ENCODE data around the gene TMEM86B. TPM values are rescaled to one million over a fixed set of nuclear protein-coding genes. Genes with fewer than 3 reads are reported as not detected.
"Not testable (repeated sequence)": the region's sequence is repeated elsewhere in the genome, so short reads cannot be mapped to it uniquely, and the experiment has no call there.

TMEM86B gene
- total RNA-seq, 1 donor from 2014 or later, result 1.8 TPM

- ATAC-seq, result no peak
Measured at GRCh38 chr19:55241935-55242464, 13.4 kb upstream of the TMEM86B start.

GRCh38 chr19:55241143-55241934 lies 12.8 kb upstream of the TMEM86B start:
- no peak for ATAC-seq

- no peak for ATAC-seq
Measured at GRCh38 chr19:55240713-55241020, 12.1 kb upstream of the TMEM86B start.

GRCh38 chr19:55239004-55239403 lies 10.4 kb upstream of the TMEM86B start:
- ATAC-seq, result no peak

GRCh38 chr19:55238030-55238429 lies 9.5 kb upstream of the TMEM86B start:
- ATAC-seq, result no peak

GRCh38 chr19:55232986-55233385 lies 4.4 kb upstream of the TMEM86B start:
- ATAC-seq, result no peak

- ATAC-seq, result no peak
Measured at GRCh38 chr19:55232286-55232602, 3.7 kb upstream of the TMEM86B start.

- no peak for ATAC-seq
Measured at GRCh38 chr19:55231391-55232285, 3.1 kb upstream of the TMEM86B start.

- no peak for ATAC-seq
Measured at GRCh38 chr19:55230780-55231179, 2.2 kb upstream of the TMEM86B start.

- ATAC-seq, result no peak
Measured at GRCh38 chr19:55230329-55230728, 1.8 kb upstream of the TMEM86B start.

GRCh38 chr19:55229789-55230182 lies 1.2 kb upstream of the TMEM86B start:
- ATAC-seq, result no peak

- no peak for ATAC-seq
Measured at GRCh38 chr19:55229145-55229788, 704 bp upstream of the TMEM86B start.

- ATAC-seq, result no peak
Measured at GRCh38 chr19:55228015-55228391, 560 bp downstream of the TMEM86B start.

GRCh38 chr19:55227241-55228014 lies 1.1 kb downstream of the TMEM86B start:
- no peak for ATAC-seq

- ATAC-seq, result no peak
Measured at GRCh38 chr19:55226788-55227187, 1.8 kb downstream of the TMEM86B start.

- no peak for ATAC-seq
Measured at GRCh38 chr19:55226273-55226672, 2.3 kb downstream of the TMEM86B start.

GRCh38 chr19:55225415-55225958 lies 3.1 kb downstream of the TMEM86B start:
- ATAC-seq, result no peak

GRCh38 chr19:55224679-55225414 lies 3.7 kb downstream of the TMEM86B start:
- ATAC-seq, result not testable (repeated sequence)

GRCh38 chr19:55224038-55224665 lies 4.4 kb downstream of the TMEM86B start:
- peak; percentile 12 for ATAC-seq

- peak; percentile 9 for ATAC-seq
Measured at GRCh38 chr19:55223291-55224037, 5.1 kb downstream of the TMEM86B start.

All from esophagus mucosa (tissue), 1 donor.